H9 (cell line): ENCODE results near the gene ANK3. TPM values are rescaled to one million over a fixed set of nuclear protein-coding genes. Genes with fewer than 3 reads are reported as not detected.
A peak's percentile ranks its signal among the peaks of the same experiment; 100 is the strongest.

Source experiments
- DNase-seq: peaks from one replicate; pipeline ENCODE4 v3.0.0-alpha.2; 2017
- H2AFZ ChIP-seq: one replicate; pipeline ENCODE4 v1.6.1; 2013; ENCODE audit warnings: mild to moderate bottlenecking, low read length, control low read depth, moderate library complexity
- H2AK5ac ChIP-seq: 2 replicates; pipeline ENCODE4 v1.6.1; 2013; ENCODE audit warnings: low read length, control low read depth, mixed read lengths; ENCODE audit not compliant: insufficient read length
- H2BK120ac ChIP-seq: one replicate; pipeline ENCODE4 v1.6.1; 2013; ENCODE audit warnings: low read depth, mild to moderate bottlenecking, low read length, control low read depth, inconsistent platforms; ENCODE audit not compliant: poor library complexity, severe bottlenecking
- H2BK12ac ChIP-seq: 2 replicates; pipeline ENCODE4 v1.6.1; 2013; ENCODE audit warnings: low read length, control low read depth, mixed read lengths, low read depth; ENCODE audit not compliant: insufficient read length
- H2BK15ac ChIP-seq: 2 replicates; pipeline ENCODE4 v1.6.1; 2013; ENCODE audit warnings: low read depth, low read length, control low read depth
- H2BK20ac ChIP-seq: one replicate; pipeline ENCODE4 v1.6.1; 2013; ENCODE audit warnings: low read depth, mild to moderate bottlenecking, low read length, control low read depth, inconsistent platforms; ENCODE audit not compliant: poor library complexity, severe bottlenecking
- H2BK5ac ChIP-seq: 2 replicates; pipeline ENCODE4 v1.6.1; 2013; ENCODE audit warnings: low read length, control low read depth, mixed read lengths; ENCODE audit not compliant: insufficient read length
- H3K14ac ChIP-seq: 2 replicates; pipeline ENCODE4 v1.6.1; 2013; ENCODE audit warnings: low read length, control low read depth; ENCODE audit not compliant: insufficient read depth
- H3K18ac ChIP-seq: 2 replicates; pipeline ENCODE4 v1.6.1; 2013; ENCODE audit warnings: low read depth, mild to moderate bottlenecking, mixed read lengths, low read length, control low read depth; ENCODE audit not compliant: insufficient read length
- H3K23ac ChIP-seq: 2 replicates; pipeline ENCODE4 v1.6.1; 2013; ENCODE audit warnings: low read length, control low read depth, mixed read lengths, low read depth; ENCODE audit not compliant: insufficient read length
- H3K23me2 ChIP-seq: 2 replicates; pipeline ENCODE4 v1.6.1; 2013; ENCODE audit warnings: low read depth, mild to moderate bottlenecking, mixed read lengths, low read length, control low read depth; ENCODE audit not compliant: insufficient read length, poor library complexity, severe bottlenecking
- H3K27ac ChIP-seq: 2 replicates; pipeline ENCODE4 v1.5.1; 2013; ENCODE audit warnings: low read length, control low read depth, mixed read lengths, low read depth; ENCODE audit not compliant: insufficient read length
- H3K27me3 ChIP-seq: 2 replicates; pipeline ENCODE4 v1.6.1; 2013; ENCODE audit warnings: low read length, control low read depth, inconsistent platforms; ENCODE audit not compliant: insufficient read depth
- H3K4ac ChIP-seq: 2 replicates; pipeline ENCODE4 v1.6.1; 2013; ENCODE audit warnings: low read depth, mild to moderate bottlenecking, control low read depth, inconsistent platforms, low read length, moderate library complexity
- H3K4me1 ChIP-seq: 2 replicates; pipeline ENCODE4 v1.6.1; 2013; ENCODE audit warnings: low read length, control low read depth, inconsistent platforms; ENCODE audit not compliant: insufficient read depth
- H3K4me2 ChIP-seq: 2 replicates; pipeline ENCODE4 v1.6.1; 2013; ENCODE audit warnings: low read length, control low read depth, mixed read lengths; ENCODE audit not compliant: insufficient read length, insufficient read depth
- H3K56ac ChIP-seq: 2 replicates; pipeline ENCODE4 v1.6.1; 2013; ENCODE audit warnings: low read depth, mild to moderate bottlenecking, mixed read lengths, low read length, control low read depth; ENCODE audit not compliant: insufficient read length
- H3K79me1 ChIP-seq: 2 replicates; pipeline ENCODE4 v1.6.1; 2013; ENCODE audit warnings: low read depth, mild to moderate bottlenecking, moderate library complexity, low read length, control low read depth, inconsistent platforms; ENCODE audit not compliant: insufficient read depth, poor library complexity, severe bottlenecking
- H3K79me2 ChIP-seq: 2 replicates; pipeline ENCODE4 v1.6.1; 2013; ENCODE audit warnings: low read length, control low read depth, inconsistent platforms; ENCODE audit not compliant: insufficient read depth
- H3K9ac ChIP-seq: 2 replicates; pipeline ENCODE4 v1.6.1; 2013; ENCODE audit warnings: low read length, control low read depth, mixed read lengths; ENCODE audit not compliant: insufficient read length; ENCODE audit errors: extremely low read depth
- H3K9me3 ChIP-seq: one replicate; pipeline ENCODE4 v1.6.1; 2013; ENCODE audit warnings: low read depth, low read length, inconsistent platforms; ENCODE audit not compliant: control insufficient read depth
- H3T11ph ChIP-seq: one replicate; pipeline ENCODE4 v1.6.1; 2013; ENCODE audit warnings: mild to moderate bottlenecking, low read length, control low read depth, inconsistent platforms
- H4K20me1 ChIP-seq: one replicate; pipeline ENCODE4 v1.6.1; 2013; ENCODE audit not compliant: control insufficient read depth, insufficient read length, insufficient read depth
- H4K5ac ChIP-seq: 2 replicates; pipeline ENCODE4 v1.6.1; 2013; ENCODE audit warnings: low read depth, mild to moderate bottlenecking, mixed read lengths, low read length, control low read depth; ENCODE audit not compliant: insufficient read length
- H4K8ac ChIP-seq: replicated peaks from 2 replicates; pipeline ENCODE4 v1.6.1; 2013; ENCODE audit warnings: low read length, control low read depth, mixed read lengths, low read depth; ENCODE audit not compliant: insufficient read length
- H4K91ac ChIP-seq: 2 replicates; pipeline ENCODE4 v1.6.1; 2013; ENCODE audit warnings: low read depth, mild to moderate bottlenecking, moderate library complexity, mixed read lengths, low read length, control low read depth; ENCODE audit not compliant: insufficient read length
- H3K27ac Mint-ChIP-seq, 3 experiments: 2 replicates in 2 of 3; 3 replicates in 1 of 3; pipeline ENCODE4 v1.8.0; 2020 to 2021; ENCODE audit warnings: mixed read lengths in 3 of 3, mild to moderate bottlenecking in 1 of 3, moderate library complexity in 1 of 3
- H3K27me3 Mint-ChIP-seq: 2 replicates; pipeline ENCODE4 v1.8.0; 2021; ENCODE audit warnings: low read depth, mild to moderate bottlenecking, moderate library complexity, mixed read lengths
- H3K36me3 Mint-ChIP-seq, 3 experiments: 2 replicates in 2 of 3; 3 replicates in 1 of 3; pipeline ENCODE4 v1.8.0; 2020 to 2021; ENCODE audit warnings: low read depth in 3 of 3, mixed read lengths in 3 of 3; ENCODE audit not compliant: insufficient read depth in 1 of 3
- H3K4me1 Mint-ChIP-seq, 2 experiments: 2 replicates each; pipeline ENCODE4 v1.8.0; 2020; ENCODE audit warnings: mixed read lengths in 2 of 2
- H3K4me3 Mint-ChIP-seq, 2 experiments: 2 replicates in 1 of 2; 3 replicates in 1 of 2; pipeline ENCODE4 v1.8.0; 2020 to 2021; ENCODE audit warnings: mild to moderate bottlenecking in 2 of 2, mixed read lengths in 2 of 2, moderate library complexity in 1 of 2
- H3K9me3 Mint-ChIP-seq, 2 experiments: 2 replicates in 1 of 2; 3 replicates in 1 of 2; pipeline ENCODE4 v1.8.0; 2020; ENCODE audit warnings: mild to moderate bottlenecking in 2 of 2, mixed read lengths in 2 of 2, moderate library complexity in 1 of 2
- total RNA-seq: library from RNA; stranded (reverse); gene quantifications from 2 replicates; pipeline ENCODE4 v1.2.1, GENCODE V29; 2021
- TF ChIP-seq, protein P1 (sequence below): fragments of 200-600 bp; sonication (generic); conservative IDR thresholded peaks from 3 replicates; pipeline ENCODE4 v1.8.0; 2021; ENCODE audit warnings: antibody characterized with exemption, mild to moderate bottlenecking

The ANK3 gene
- total RNA-seq, 1 experiment from 2014 or later = 59.6 TPM

DNA sequence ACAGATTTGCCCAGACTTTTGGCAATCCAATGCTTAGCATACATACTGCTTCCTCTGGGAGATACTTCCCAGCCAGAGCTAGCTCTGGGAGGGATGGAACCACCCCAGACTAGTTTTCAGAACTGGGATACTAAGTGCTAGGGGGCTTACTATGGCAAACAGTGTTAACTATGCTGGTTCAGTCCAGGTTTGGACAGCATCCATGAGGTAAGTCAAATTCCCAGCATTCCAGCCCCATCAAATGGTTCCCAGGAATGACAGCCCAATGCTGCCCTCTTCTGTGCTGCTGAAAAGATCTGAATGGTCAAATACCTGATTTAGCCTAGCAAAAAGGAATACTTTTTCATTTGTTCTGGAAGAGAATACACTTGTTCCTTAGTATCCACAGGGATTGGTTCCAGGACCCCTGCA, 341.6 kb downstream of the ANK3 start:
- Histone ChIP-seq H2BK15ac (no peak overlapping the region), H3K56ac (no peak overlapping the region), H2BK12ac (no peak overlapping the region), H3K79me2 (no peaks in the 10 kb centered on the region), H4K91ac (no peak overlapping the region), H3K27ac (no peak overlapping the region), H3K79me1 (no peaks in the 10 kb centered on the region), H3K23me2 (no peaks in the 10 kb centered on the region), H2BK20ac (no peak overlapping the region), H3K14ac (no peak overlapping the region), H3K18ac (no peak overlapping the region), H3K4me2 (no peak overlapping the region), H4K5ac (no peak overlapping the region), H3K9me3 (no peaks in the 10 kb centered on the region), H2AK5ac (no peak overlapping the region), H3K23ac (no peak overlapping the region), H3K27me3 (no peaks in the 10 kb centered on the region), H4K20me1 (no peaks in the 10 kb centered on the region), H2AFZ (no peak overlapping the region), H2BK120ac (no peak overlapping the region), H2BK5ac (no peak overlapping the region), H3K4ac (no peak overlapping the region), H3K4me1 (no peaks in the 10 kb centered on the region), H4K8ac (no peak overlapping the region), H3T11ph (no peak overlapping the region), H3K9ac (no peak overlapping the region)
- H3K9me3 Mint-ChIP-seq = no peaks in the 10 kb centered on the region; a peak in 1 of 5 replicates
- H3K36me3 Mint-ChIP-seq = no peaks in the 10 kb centered on the region; a peak in 1 of 7 replicates
- H3K4me1 Mint-ChIP-seq = peaks cover 10 to 12% of the 10 kb centered on the region in 2 experiments
- TF ChIP-seq, protein P1, sequence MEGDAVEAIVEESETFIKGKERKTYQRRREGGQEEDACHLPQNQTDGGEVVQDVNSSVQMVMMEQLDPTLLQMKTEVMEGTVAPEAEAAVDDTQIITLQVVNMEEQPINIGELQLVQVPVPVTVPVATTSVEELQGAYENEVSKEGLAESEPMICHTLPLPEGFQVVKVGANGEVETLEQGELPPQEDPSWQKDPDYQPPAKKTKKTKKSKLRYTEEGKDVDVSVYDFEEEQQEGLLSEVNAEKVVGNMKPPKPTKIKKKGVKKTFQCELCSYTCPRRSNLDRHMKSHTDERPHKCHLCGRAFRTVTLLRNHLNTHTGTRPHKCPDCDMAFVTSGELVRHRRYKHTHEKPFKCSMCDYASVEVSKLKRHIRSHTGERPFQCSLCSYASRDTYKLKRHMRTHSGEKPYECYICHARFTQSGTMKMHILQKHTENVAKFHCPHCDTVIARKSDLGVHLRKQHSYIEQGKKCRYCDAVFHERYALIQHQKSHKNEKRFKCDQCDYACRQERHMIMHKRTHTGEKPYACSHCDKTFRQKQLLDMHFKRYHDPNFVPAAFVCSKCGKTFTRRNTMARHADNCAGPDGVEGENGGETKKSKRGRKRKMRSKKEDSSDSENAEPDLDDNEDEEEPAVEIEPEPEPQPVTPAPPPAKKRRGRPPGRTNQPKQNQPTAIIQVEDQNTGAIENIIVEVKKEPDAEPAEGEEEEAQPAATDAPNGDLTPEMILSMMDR = peak; percentile 76
- DNase-seq = peak; percentile 66
- no peak overlapping the region for H3K4me3 Mint-ChIP-seq
- peak overlapping the region in 2 of 3 experiments; percentile 59 to 72; a peak in 2 of 7 replicates for H3K27ac Mint-ChIP-seq
- no peaks in the 10 kb centered on the region for H3K27me3 Mint-ChIP-seq
